NCI-H2196 treated with DMSO at 0.1 percent for 48 hours (cell line): ENCODE measurements around the gene CCNQ.

ENCODE experiments used
- DNase-seq: peaks from one replicate; lab custom pipeline; 2025; ENCODE audit not compliant: unreplicated experiment; lab: John Stamatoyannopoulos, UW

Gene CCNQ

DNA sequence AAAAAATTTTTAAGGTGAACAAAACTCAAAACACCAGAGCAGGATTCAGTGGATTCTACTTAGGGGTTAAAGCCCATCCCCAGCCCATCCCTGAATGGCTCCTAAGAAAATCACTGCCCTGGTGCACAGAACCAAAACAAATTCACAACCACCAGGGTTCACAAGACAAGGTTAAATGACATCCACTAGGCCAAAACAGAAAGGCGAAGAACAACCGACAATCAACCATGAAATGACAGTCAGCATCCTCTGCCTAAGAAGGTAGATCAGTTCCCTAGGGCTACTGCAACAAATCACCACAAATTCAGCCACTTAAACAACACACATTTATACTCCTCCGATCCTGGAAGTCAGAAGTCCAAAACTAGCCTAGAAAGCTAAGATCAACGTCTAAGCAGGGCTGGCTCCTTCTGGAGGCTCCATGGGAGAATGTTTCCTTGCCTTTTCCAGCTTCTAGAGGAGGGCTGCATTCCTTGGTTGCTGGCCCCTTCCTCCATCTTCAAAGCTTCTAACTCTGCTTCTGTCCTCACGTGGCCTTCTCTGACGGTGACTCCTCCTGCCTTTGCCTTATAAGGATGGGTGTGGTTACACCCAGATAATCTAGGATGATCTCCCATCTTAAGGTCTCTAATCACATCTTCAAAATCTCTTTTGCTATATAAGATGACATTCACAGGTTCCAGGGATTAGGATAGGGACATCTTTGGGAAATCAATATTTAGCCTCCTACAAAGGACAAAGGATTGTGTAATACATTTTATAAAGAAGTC is 1.8 kb downstream of the CCNQ start:
- no peak for DNase-seq

DNA sequence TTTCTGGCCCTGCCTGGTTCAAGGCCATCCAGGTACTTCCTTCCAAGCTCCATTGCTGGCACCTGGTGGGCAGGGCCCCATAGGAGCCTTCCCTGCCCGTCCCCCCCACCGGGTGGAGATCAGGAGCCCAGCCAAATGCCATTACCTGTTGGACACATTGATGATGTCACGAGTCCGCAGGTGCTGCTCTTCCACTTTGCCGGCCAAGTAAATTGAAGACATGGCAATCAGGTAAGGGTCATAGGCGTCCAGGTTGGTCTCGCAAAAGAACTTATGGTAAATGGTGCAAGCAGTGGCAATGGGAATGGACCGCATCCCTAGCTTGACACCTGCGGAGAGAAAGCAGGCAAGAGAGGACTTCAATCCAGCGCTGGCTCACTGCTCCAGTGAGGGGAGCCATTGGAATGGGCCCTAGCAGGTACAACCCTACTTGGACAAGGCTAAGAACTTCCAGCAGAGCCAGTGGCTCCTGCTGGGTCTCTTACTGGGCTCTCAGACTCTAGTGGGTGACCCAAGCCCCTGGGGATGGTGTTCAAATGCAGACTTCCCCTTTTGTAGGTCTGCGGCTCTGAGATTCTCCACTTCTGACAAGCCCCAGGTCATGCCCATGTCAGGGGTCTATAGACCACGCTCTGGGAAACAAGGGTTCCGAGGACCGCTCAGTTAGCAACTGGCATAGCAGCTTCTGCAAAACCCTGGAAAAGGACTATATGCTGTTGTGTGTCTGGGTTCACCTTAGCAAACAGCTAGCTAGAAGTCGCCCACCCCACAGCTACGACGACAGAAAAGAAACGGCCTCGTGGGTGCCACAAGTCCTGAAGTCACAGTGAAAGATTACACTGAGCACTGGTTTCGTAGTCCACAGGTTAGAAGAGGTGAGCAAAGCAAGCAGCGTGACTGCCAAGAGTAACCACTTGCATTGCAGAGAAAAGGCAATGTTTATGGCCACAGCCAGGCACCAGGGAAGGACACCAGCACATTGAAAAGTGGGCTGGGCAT is 2.8 kb downstream of the CCNQ start:
- DNase-seq = no peak

DNA sequence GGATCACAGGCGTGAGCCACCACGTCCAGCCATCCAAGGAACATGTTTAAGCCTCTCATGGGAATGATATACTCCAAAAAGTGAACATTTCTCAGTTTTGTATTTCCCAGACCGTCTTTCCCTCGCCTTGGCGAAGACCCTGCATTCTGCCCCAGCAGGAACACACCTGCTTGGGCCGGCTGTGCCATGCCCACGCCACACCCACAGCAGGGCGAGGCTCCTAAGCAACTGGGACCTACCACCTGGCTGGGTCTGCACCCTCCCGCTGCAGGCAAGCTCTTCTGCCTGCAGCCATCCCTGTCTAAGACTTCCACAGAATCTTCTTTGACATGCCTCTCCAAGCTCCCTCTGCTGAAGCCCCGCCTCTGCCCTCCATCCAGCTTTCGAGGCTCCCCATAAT is 3.6 kb downstream of the CCNQ start:
- DNase-seq = no peak

DNA sequence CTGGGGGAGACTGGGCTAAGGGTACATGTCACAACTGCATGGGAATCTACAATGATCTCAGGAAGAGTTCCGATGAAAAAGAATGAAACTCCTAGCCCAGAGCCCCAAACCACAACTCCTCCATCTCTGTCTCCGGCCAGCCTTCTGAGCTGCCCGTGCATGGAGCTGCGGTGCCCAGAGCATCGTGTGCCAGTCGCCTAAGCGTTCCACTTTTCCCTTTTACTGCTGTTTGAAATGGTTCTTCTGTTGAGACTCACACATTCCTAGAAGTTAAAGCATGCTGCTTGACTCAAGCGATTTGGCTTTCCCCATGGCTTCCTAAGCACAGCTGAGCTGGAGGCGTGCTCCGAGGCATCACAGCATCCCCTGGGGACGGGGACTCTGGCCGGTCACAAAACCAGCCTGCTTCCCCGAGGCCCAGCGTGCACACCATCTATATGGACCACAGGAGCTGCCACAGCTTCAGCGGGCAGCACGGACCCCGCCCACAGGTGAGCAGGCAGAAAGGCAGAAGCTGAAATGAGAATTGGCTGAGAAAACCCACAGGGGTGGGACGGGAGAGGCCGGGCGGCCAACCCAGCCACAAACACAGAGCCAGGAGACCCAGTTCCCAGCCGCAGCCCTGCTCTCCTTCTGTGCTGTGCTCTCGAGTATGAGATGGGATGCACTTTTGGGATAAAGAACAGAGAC is 5.0 kb downstream of the CCNQ start:
- DNase-seq = no peak

DNA sequence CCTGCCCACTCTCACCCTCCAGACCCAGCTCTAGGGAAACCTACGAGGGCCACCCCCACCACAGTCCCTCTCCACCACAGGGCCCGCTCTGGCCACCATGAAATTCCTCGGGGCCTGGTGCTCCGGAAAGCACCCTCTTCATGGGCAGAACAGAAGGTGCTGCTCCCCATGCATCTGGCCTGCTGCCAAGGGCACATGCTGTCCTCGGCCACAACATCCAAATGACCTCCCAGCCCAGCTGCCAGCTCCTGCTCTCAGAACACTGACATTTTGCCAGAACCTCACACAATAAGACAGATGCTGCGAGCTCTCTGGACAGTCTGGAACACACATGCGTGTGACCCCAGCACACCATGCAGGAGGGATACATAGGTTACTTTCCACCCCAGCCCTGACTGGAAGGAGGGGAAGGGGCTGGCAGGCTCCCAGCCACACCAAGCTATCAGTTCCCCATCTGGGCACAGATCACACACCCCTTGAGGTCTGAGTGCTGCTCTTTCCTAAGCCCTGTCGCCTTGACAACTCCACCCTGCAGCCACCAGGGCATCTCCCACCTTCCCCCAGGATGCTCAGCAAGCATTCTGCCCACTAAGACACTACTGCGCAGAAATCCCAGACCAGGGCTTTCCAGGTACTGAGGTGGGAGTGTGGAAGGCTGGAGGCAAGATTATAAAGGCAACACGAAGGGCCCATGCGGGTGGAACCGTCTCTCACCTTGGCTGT is 5.8 kb downstream of the CCNQ start:
- DNase-seq = peak; percentile 65

DNA sequence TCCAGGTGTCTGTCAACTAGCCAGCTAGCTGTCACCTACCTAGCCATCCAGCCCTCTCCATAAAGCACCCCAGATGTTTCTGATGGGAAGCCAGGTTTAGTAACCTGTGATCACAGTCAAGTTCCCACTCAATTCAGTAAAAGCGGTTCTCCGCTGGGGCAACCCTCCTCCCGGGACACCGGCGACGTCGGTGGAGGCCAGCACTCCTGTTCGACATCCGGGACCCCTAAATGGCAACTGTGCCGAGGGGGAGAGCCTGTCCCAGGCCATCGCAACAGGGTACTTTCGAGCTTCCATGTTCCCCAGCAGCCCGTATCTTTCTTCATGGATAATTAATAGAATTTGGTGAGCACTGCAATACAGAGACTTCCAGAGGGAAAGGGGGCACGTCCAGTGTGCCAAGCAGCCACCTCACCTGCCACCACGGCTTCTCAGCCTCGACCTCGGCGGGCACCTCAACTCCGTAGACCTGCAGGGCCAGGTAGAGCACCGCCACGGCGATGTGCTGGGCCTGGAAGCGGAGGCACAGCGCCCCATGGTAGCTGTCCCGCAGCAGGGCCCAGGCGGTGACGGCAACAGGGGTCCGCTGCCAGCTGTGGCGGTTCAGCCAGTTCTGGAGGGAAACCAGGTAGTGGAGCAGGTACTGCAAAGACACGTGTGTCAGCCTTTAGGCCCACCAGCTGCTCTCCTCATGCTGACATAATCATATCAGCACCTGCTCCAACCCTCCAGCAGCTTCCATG is 6.7 kb downstream of the CCNQ start:
- peak; percentile 3 for DNase-seq

DNA sequence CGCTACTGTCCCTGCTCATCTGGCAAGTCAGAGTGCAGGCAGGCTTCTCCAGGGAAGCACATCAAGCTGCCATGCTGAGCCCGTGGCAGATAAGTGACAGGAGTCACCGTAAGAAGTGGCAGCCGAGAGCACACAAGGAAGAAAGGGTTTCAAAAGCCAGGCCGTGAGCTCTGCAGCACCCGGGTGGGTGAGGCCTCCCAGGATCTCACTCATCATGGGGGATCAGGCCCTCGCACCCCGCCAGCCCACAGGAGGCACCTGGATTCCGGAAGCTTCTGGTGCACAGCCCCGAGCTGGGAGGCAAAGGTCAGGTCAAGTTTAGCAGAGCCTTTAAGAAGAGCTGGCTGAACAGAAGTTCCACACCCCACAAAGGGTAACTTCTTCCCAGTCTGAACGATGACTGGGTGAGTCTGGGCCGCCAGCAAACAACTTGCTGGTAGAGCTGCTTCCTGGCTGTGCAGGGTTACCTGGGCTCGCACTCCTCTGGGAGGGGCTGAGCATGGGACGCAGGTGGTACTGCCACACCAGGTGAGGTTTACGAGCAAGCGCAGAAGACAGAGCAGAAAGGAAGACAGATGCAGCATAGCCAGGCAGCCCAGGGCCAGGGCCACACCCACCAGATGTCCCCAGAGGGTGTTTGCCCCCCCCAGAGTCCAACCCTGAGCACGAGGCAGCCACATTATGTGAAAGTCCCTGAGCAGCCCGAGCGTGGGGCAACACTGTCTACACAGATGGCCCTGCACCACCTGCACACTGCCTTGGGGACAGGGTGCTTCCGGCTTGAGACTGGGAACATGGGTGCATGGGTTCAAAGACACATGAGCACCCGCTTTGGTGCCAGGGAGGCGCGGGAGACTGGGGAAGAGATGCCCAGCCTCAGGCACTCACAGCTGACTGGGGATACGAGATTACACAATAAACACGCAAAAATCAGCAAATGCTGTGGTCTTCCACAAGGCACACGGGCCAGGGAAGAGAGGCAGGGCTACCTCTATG is 7.7 kb downstream of the CCNQ start:
- DNase-seq = no peak

DNA sequence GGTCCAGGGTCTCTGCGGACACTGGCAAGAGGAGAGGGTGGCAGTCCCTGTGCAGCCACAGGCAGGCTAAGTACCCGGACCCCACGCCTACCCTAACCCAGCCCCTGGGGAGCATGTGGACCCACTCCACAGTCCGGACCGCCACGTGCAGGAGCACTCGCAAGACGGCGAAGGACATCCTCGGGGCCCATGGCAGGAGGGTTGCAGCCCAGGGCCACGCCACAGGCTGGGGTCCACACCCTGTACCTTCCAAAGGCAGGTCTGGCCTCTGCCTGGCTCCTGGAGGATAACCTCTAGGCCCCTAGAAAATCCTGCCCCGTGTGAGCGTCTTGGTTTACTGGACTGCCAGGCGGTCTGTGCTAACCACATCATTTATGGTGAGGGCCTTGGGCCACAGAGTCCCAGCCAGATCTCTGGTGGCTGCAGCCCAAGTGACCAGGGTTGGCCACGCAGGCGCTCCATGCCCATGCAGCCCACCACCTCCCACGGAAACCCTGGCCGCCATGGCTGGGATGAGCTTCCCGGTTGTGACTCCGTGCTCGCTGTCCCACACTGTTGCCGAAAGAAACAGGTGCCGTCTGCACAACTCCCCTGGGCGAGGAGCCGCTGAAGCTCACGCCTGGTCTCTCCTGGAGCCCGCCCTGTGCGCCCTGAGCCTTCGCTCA is 10.0 kb downstream of the CCNQ start:
- DNase-seq = no peak

DNA sequence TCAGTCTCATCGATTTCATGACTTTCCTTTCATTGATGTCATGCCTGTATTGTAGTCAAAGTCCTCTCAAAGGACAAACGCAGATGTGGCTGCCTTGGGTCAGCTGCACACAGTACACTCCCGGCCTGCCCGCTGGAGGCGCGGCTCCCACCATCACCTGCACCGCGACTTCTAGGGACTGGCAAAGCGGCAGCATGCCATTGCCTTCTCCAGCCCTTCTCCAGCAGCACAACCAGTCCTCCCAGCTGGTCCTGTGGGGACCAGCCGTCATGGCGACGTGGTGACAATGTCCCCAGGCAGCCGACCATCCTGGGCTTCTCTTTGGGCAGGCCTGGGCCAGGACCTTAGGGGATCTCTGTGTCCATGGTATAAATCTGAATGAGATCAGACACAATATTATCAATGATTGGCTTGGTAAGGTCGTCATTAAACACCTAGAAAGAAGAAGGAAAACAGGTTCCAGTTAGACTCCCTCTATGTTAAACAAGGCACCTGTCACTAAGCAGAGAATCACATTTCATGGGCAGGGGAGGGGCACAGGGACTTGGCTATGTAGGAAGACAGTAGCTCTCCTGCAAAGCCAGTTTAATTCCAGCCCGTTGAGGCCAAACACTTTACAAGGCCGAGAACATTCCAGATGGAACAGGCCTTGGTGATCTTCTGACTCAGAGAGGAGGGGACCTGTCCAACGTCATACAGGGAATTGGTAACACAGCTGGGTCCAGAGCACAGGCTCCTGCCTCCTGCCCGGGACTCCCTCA is 10.7 kb downstream of the CCNQ start:
- no peak for DNase-seq

DNA sequence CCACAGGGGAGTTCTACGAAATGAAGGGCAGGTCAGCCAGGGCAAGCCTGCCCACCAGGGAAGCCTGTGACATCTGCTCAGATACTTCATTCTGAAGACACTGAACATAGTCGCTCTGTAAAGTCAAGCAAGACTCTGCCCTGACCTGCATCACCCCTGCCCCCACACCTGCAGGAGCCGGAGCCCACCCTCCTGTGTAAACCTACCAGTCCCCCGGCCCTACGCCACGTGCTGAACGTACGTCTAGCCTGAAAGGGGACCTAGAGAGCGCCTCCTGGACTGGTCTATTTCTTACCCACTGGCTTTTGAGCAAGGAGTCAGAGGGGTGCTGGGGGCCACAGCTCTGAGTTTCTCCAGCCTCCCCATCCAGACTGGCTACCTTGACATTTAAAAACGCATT is 11.6 kb downstream of the CCNQ start:
- DNase-seq = no peak

DNA sequence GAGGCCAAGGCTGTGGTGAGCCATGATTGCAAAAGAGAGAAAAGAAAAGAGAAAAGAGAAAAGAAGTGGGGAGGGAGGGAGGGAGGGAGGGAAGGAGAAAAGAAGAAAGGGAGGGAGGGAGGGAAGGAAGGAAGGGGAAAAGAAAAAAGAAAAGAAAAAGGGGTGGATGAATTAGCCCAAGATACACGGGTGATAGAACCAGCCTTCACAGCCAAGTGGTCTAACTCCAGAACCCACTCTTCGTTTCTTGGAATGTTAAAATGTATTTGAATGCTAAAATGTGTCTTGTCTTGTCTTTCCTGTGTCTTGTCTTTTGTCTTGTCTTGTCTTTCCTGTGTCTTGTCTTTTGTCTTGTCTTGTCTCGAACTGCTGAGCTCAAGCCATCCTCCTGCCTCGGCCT is 13.1 kb downstream of the CCNQ start:
- no peak for DNase-seq

DNA sequence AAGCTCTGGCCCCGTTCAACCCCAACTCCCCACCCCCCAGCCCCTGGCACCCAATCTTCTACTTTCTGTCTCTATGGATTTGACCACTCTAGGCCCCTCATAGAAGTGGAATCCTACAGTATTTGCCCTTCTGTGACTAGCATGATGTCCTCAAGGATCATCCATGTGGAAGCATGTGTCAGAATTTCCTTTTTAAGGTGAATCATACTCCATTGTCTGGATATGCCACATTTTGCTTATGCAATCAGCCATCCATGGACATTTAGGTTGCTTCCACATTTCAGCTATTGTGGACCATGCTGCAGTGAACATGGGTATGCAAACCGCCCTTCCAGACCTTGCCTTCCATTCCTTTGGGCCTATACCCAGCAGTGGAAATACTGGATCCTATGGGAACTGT is 15.5 kb downstream of the CCNQ start:
- no peak for DNase-seq

DNA sequence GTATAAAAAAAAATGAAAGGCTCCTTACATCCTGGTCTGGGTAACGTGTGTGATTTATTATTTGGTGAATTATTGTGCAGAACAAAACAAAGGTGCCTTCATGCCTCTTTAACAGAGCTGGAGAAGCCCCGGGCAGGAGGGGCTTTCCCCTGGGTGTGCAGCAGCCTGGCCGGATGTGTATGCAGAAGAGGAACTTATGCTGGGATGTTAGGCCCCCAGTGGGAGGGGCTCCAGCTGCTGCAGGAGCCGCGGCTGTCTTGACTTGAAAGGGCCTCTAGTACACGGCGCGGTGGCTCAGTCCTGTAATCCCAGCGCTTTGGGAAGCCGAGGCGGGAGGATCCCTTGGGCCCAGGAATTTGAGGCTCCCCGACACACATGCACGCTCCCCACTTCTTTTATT is 16.0 kb downstream of the CCNQ start:
- DNase-seq = no peak

DNA sequence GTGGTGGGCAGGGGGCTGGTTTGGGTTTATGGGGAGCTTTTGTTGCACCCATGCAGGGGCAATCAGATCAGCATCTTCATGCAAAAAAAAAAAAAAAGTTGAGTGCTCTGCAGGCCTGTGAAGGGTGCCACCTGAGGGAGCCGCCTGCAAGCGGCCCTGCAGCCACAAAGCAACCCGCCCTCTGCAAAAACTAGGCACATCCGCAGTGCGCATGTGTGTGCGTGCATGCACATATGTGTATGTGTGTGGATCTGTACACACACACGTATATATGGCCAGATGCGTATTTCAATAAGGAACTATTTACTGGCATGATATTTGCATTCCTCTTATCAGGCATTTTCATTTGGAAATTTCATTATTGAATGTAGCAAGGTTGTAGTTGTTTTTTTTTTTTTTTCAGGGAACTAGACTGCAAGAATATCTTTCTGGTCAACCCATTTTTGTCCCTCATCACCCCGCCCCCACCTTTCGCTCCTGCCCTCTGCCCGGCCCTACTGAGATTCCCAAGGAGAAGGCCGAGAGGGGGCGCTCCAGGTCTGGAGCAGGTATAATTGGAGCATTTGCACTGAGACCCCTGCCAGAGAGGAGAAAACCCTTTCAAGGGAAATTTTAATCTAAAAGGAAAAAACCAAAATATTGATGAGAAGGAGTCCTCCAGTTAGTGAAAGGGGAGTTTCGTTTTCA is 18.1 kb downstream of the CCNQ start:
- no peak for DNase-seq

DNA sequence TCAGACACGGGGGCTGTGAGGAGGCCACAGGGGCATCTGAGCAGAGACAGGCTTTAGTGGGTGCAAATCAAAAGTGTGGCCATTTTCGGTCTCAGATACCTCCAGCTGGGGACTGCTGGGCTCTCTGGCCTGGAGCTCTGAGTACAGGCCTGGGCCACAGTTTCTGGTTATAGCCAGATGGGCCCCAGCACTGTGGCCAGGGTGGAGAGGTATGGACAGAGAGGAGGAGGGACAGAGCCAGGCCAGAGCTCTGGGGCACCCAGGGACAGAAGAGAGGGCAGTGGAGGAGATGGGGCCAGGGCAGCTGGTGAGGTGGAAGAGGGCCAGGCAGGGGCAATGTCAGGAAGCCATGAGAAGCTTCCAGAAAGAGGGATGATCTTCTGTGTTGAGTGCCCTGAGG is 20.1 kb downstream of the CCNQ start:
- DNase-seq = no peak

DNA sequence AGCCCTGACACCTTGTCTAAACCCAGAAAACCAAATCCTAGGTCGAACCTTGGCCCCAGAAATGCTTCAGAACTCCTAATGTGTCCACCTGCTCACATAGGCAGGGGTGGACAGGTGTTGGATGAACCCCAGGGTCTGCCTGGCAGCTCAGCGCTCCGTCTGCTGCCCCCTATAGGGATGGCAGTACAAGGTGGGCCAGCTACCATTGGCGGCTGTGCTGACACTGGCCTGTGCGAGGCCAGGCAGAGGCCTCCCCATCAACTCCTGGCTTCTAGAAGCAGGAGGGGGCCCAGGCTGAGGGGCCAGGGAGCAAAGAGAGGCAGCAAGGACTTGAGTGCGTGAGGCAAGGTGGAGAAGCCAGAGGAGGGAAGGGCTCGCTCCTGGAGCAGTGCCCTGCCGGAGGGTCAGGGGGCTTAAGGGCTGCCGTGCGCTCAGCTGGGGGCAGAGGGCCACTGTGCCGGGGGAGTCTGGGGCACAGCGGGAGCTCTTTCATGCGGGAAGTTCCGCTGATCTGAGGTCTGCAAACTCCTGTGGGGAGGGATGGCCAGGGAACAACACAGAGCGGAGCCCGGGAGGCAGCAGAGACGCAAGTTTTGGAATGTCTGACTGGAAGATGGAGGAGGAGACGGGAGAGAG is 20.6 kb downstream of the CCNQ start:
- no peak for DNase-seq

DNA sequence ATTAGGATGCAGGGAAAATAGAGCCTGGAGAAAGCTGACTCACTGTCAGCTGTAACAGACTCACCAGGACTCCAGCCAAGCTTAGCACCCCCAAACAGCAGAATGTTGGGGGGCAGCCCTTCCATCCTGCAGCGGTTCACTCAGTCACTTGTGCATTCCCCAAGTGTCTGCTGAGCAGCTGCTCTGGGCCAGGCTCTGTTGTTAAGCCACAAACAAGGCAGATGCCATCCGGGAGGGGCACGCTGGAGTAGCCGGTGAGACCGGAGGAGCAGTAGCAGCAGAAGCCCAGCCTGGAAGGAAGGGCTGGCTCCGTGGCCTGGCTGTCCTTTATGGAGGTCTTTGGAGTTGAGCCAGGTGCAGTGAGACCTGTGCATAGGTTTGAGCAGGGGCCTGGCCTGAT is 22.0 kb downstream of the CCNQ start:
- no peak for DNase-seq
